Adipose tissue (tissue), 3 donors: Measurements from ENCODE around the gene NEXN. TPM values are rescaled to one million over a fixed set of nuclear protein-coding genes. Genes with fewer than 3 reads are reported as not detected.

Experiments used
- H3K27ac ChIP-seq: one replicate; pipeline ENCODE4 v1.5.1; 2013; ENCODE audit warnings: low read depth, low read length
- WGBS, 3 donors: extraction: QIAGEN DNeasy Blood & Tissue Kit; methylation state at CpG; one replicate each; pipeline ENCODE4 v1.1.7; 2013; 5-methylcytosine and 5-hydroxymethylcytosine counted together
- polyA plus RNA-seq, 3 donors: library from polyadenylated mRNA; stranded (reverse); fragments of 200-250 nt; gene quantifications; one replicate each; pipeline ENCODE4 v1.2.3, GENCODE V29; 2013
- donor health status: healthy with polysubstance abuse.
- donor health status: Bipolar disorder and iron deficiency.
- donor health status: healthy.

Gene NEXN
- polyA plus RNA-seq, 3 donors: 2.6 to 44.6 (median 11.3) TPM

DNA sequence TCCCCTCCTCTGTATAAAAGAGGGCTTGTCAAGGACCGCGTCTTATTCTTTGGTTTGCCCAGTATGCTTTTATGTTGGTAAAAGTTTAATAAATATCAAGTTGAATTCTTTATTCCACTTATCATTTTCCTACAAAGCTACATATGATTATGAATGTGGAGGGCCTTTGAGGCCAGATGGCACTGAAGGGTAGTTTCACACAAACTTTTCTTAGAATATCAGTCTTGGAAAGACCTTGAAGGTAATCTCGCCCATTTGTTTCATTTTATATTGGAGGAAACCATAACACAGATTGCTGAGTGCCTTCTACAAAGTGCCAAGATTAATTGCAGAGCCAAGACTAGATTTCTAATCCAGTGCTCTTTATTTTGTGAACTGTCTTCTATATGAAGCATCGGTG, 96.2 kb downstream of the NEXN start:
- H3K27ac ChIP-seq: no peak overlapping the region
- WGBS, 3 donors: 41 to 97% (median 95%) methylated on average over 4 of the region's 4 CpGs

DNA sequence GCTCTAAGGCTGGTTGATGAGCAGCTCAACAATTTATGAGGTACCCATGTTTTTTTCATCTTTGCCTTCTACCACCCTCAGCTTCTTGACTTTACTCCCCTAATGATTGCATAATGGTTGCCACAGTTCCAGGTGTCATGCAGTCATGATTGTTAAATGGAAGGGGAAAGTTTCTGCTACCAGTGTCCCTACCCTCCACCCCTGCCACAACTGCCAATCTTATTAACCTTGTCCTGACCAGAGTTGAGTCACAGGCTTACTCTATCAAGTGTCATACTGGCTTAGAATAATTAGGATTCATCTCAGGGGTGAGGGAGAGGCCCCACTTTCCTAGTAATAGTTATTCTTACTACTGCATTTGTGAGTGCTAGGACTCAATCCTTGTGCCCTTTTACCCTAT, 98.4 kb downstream of the NEXN start:
- no peak overlapping the region for H3K27ac ChIP-seq

DNA sequence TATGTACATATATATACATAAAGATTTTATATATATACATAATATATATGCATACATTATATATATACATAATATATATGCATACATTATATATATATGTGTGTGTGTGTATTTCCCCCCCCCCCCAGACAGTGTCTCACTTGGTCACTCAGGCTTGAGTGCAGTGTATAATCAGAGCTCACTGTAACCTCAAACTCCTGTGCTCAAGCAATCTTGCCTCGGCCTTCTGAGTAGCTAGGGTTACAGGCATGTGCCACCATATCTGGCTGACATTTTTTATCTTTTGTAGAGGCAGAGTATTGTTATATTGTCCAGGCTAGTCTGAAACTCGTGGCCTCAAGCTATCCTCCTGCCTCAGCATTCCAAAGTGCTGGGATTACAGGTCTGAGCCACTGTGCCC, 99.5 kb downstream of the NEXN start:
- no peak overlapping the region for H3K27ac ChIP-seq
- WGBS, 3 donors: 51 to 93% (median 93%) methylated on average over 2 of the region's 2 CpGs

DNA sequence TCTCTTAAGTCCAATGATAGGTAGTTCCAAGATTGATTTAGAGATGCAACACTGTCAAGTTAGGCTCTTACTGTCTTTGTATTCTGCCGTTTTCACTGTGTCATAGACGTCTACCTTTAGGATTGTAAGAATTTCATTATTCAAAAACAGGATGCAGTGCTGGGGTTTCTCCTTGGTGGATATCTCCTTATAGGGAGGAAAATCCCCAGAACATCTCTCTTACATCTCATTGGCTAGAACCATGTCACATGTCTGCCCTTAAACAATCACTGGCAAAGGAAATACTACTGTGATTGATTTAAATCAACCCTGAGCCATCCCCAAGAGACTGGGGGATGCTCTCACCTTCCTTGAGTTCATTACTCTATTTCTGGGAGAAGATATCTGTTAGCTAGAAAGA, 101.3 kb downstream of the NEXN start:
- 88 to 91% (median 90%) methylated on average over 2 of the region's 2 CpGs for WGBS, 3 donors
- no peak overlapping the region for H3K27ac ChIP-seq

DNA sequence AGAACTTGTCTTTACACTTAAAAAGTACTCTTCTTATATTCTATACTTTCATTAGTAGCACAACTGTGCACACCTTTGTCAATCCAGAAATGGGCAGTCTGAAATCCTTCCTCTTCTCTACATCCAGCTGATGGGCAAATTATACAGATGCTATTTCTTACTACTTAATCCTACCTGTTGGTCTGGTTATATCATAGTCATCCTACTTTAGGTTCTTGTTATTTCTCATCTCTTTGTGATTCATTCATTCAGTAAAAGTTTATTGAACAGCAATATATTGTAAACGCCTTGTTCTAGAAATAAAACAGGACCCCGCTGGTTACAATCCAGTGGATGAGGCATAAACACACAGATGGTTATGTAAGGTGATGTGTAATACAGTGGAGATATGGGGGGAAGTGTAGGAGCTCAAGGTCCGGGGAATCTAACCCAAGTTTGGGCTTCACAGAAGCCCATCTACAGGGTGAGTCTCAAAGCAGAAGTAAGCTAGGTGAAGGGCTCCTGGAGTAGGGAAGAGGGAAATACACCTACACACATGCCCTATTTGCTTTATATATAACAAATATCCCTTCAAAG, 102.3 kb downstream of the NEXN start:
- 85 to 89% (median 85%) methylated on average over 3 of the region's 3 CpGs for WGBS, 3 donors

DNA sequence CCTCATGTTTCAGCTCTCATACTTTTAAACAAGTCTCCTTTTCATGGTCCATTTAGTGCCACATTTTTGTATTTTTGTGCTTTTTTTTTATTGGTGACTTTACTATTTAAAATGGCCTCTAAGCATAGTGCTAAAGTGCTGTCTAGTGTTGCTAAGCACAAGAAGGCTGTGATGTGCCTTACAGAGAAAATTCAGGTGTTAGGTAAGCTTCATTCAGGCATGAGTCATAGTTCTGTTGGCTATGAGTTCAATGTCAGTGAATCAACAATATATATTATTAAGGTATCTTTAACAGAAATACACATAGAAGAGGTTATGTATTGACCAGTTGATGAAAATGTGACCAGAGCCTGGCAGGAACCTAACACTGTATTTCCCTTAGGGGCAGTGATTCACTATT, 103.2 kb downstream of the NEXN start:
- no peak overlapping the region for H3K27ac ChIP-seq

More for the DNA sequence above, 102.3 kb downstream of the NEXN start:
- no peak overlapping the region for H3K27ac ChIP-seq

Other genes with a start within 250 kb of the NEXN start
- gene ZZZ3, start 206.0 kb upstream of the NEXN start, polyA plus RNA-seq: 10 to 100 TPM in 1 of 3 donors, 1 to 10 TPM in 2; 7.8 to 10.0 (median 9.3) TPM
- gene USP33, start 128.8 kb upstream of the NEXN start, polyA plus RNA-seq: 10 to 100 TPM; 13.0 to 49.3 (median 33.5) TPM
- gene MIGA1, start 109.0 kb upstream of the NEXN start, polyA plus RNA-seq: 1 to 10 TPM; 3.5 to 5.3 (median 3.8) TPM
- 10 to 100 TPM; 23.8 to 54.7 (median 33.4) TPM for gene FUBP1, start 90.4 kb downstream of the NEXN start, polyA plus RNA-seq
- gene DNAJB4, start 116.3 kb downstream of the NEXN start, polyA plus RNA-seq: 10 to 100 TPM; 10.9 to 28.8 (median 26.0) TPM
- 10 to 100 TPM in 1 of 3 donors, 1 to 10 TPM in 2; 2.2 to 11.8 (median 3.0) TPM for gene GIPC2, start 157.3 kb downstream of the NEXN start, polyA plus RNA-seq